HAP-1 (cell line): ENCODE data around the gene FXR2.
A peak's percentile ranks its signal among the peaks of the same experiment; 100 is the strongest.

Source experiments
- DNase-seq, 2 experiments: peaks; one replicate each; pipeline ENCODE4 v3.0.0-alpha.2; 2016 to 2020; ENCODE audit warnings: low spot score in 2 of 2
- H3K27me3 ChIP-seq: fragments of 250-450 bp; sonication (Bioruptor Pico); 2 replicates; pipeline ENCODE4 v1.5.1; 2020; ENCODE audit warnings: low read depth, mild to moderate bottlenecking, moderate library complexity
- H3K36me3 ChIP-seq: fragments of 250-450 bp; sonication (Bioruptor Pico); replicated peaks from 2 replicates; pipeline ENCODE4 v1.5.1; 2020; ENCODE audit warnings: mild to moderate bottlenecking
- H3K4me1 ChIP-seq: fragments of 250-450 bp; sonication (Bioruptor Pico); 2 replicates; pipeline ENCODE4 v1.5.1; 2020; ENCODE audit warnings: mild to moderate bottlenecking
- H3K4me3 ChIP-seq: fragments of 250-450 bp; sonication (Bioruptor Pico); 2 replicates; pipeline ENCODE4 v1.5.1; 2020; ENCODE audit warnings: mild to moderate bottlenecking, moderate library complexity
- H3K9me3 ChIP-seq: fragments of 250-450 bp; sonication (Bioruptor Pico); 2 replicates; pipeline ENCODE4 v1.5.1; 2020; ENCODE audit warnings: mild to moderate bottlenecking, moderate library complexity
- in situ Hi-C: fragments of 300-500 bp; cut with MboI; formaldehyde crosslinking; loops from 3 replicates; pipeline ENCODE4 v1.14.3; 2020; ENCODE audit warnings: low sequenced_read_pairs, inconsistent platforms, mixed read lengths

Gene FXR2

GRCh38 chr17:7577327-7578199 lies 37.1 kb downstream of the FXR2 start:
- Histone ChIP-seq H3K4me1 (peaks cover 19% of the 10 kb centered on the region), H3K4me3 (no peak overlapping the region), H3K27me3 (no peaks in the 10 kb centered on the region), H3K9me3 (no peaks in the 10 kb centered on the region), H3K36me3 (peaks cover 66% of the 10 kb centered on the region)
- DNase-seq: no peak
- in situ Hi-C loops: no loop called here

- Histone ChIP-seq H3K4me3 (no peak overlapping the region), H3K27me3 (no peaks in the 10 kb centered on the region), H3K9me3 (no peaks in the 10 kb centered on the region), H3K4me1 (peaks cover 12% of the 10 kb centered on the region), H3K36me3 (peaks cover 66% of the 10 kb centered on the region)
- DNase-seq: no peak
- in situ Hi-C loops: no loop called here
These were observed 38.2 kb downstream of the FXR2 start for GRCh38 chr17:7576432-7576937.

- Histone ChIP-seq H3K36me3 (peaks cover 70% of the 10 kb centered on the region), H3K4me1 (peaks cover 12% of the 10 kb centered on the region), H3K4me3 (no peak overlapping the region), H3K27me3 (no peaks in the 10 kb centered on the region), H3K9me3 (no peaks in the 10 kb centered on the region)
- DNase-seq: no peak
- in situ Hi-C loops: no loop called here
These were observed 38.7 kb downstream of the FXR2 start for GRCh38 chr17:7575959-7576358.

GRCh38 chr17:7575481-7575883 lies 39.2 kb downstream of the FXR2 start:
- in situ Hi-C loops: no loop called here

GRCh38 chr17:7574176-7574953 lies 40.3 kb downstream of the FXR2 start:
- H3K9me3 ChIP-seq: no peaks in the 10 kb centered on the region
- peaks cover 86% of the 10 kb centered on the region for H3K36me3 ChIP-seq
- H3K27me3 ChIP-seq: no peaks in the 10 kb centered on the region
- no peak for DNase-seq
- peaks cover 12% of the 10 kb centered on the region for H3K4me1 ChIP-seq
- H3K4me3 ChIP-seq: peak overlapping the region; percentile 99
- in situ Hi-C loops: no loop called here

More at GRCh38 chr17:7575481-7575883, 39.2 kb downstream of the FXR2 start:
- no peaks in the 10 kb centered on the region for H3K9me3 ChIP-seq
- H3K4me3 ChIP-seq: peak overlapping the region; percentile 99; the same call in 1 of the 2 replicates
- DNase-seq: no peak
- peaks cover 12% of the 10 kb centered on the region for H3K4me1 ChIP-seq
- H3K27me3 ChIP-seq: no peaks in the 10 kb centered on the region
- peaks cover 75% of the 10 kb centered on the region for H3K36me3 ChIP-seq

- peak; percentile 74 to 90 for DNase-seq
- in situ Hi-C loops: no loop called here
- peaks cover 12% of the 10 kb centered on the region for H3K4me1 ChIP-seq
- H3K27me3 ChIP-seq: no peaks in the 10 kb centered on the region
- peak overlapping the region; percentile 99 for H3K4me3 ChIP-seq
- no peaks in the 10 kb centered on the region for H3K9me3 ChIP-seq
- H3K36me3 ChIP-seq: peaks cover 82% of the 10 kb centered on the region
These were observed 41.2 kb downstream of the FXR2 start for GRCh38 chr17:7573324-7574080.

GRCh38 chr17:7572588-7573323 lies 41.9 kb downstream of the FXR2 start:
- H3K36me3 ChIP-seq: peaks cover 79% of the 10 kb centered on the region
- in situ Hi-C loops: no loop called here
- H3K4me1 ChIP-seq: peaks cover 12% of the 10 kb centered on the region
- H3K4me3 ChIP-seq: peak overlapping the region; percentile 99
- no peaks in the 10 kb centered on the region for H3K27me3 ChIP-seq
- peak; percentile 98 to 99 for DNase-seq
- H3K9me3 ChIP-seq: no peaks in the 10 kb centered on the region

- in situ Hi-C loops: no loop called here
- H3K36me3 ChIP-seq: peaks cover 79% of the 10 kb centered on the region
- no peaks in the 10 kb centered on the region for H3K9me3 ChIP-seq
- H3K4me1 ChIP-seq: peaks cover 12% of the 10 kb centered on the region
- peak overlapping the region; percentile 99 for H3K4me3 ChIP-seq
- H3K27me3 ChIP-seq: no peaks in the 10 kb centered on the region
- DNase-seq: no peak
These were observed 42.4 kb downstream of the FXR2 start for GRCh38 chr17:7572338-7572587.

- H3K4me3 ChIP-seq: no peak overlapping the region
- H3K27me3 ChIP-seq: no peaks in the 10 kb centered on the region
- in situ Hi-C loops: no loop called here
- peaks cover 12% of the 10 kb centered on the region for H3K4me1 ChIP-seq
- peaks cover 76% of the 10 kb centered on the region for H3K36me3 ChIP-seq
- DNase-seq: no peak
- no peaks in the 10 kb centered on the region for H3K9me3 ChIP-seq
These were observed 44.3 kb downstream of the FXR2 start for GRCh38 chr17:7570351-7570750.

GRCh38 chr17:7569571-7569970 lies 45.1 kb downstream of the FXR2 start:
- Histone ChIP-seq H3K27me3 (no peaks in the 10 kb centered on the region), H3K4me3 (no peak overlapping the region), H3K36me3 (peaks cover 76% of the 10 kb centered on the region), H3K9me3 (no peaks in the 10 kb centered on the region), H3K4me1 (peaks cover 4% of the 10 kb centered on the region)
- in situ Hi-C loops: no loop called here
- no peak for DNase-seq

- peak overlapping the region; percentile 90 for H3K4me3 ChIP-seq
- in situ Hi-C loops: no loop called here
These were observed 51.4 kb downstream of the FXR2 start for GRCh38 chr17:7563115-7563869.

GRCh38 chr17:7562208-7562605 lies 52.5 kb downstream of the FXR2 start:
- Histone ChIP-seq H3K4me1 (peaks cover 11% of the 10 kb centered on the region), H3K27me3 (no peaks in the 10 kb centered on the region), H3K4me3 (peak overlapping the region; percentile 90), H3K36me3 (peaks cover 35% of the 10 kb centered on the region), H3K9me3 (no peaks in the 10 kb centered on the region)
- in situ Hi-C loops: no loop called here
- no peak for DNase-seq

More at GRCh38 chr17:7563115-7563869, 51.4 kb downstream of the FXR2 start:
- peaks cover 11% of the 10 kb centered on the region for H3K4me1 ChIP-seq
- H3K9me3 ChIP-seq: no peaks in the 10 kb centered on the region
- H3K27me3 ChIP-seq: no peaks in the 10 kb centered on the region
- DNase-seq: no peak
- peaks cover 42% of the 10 kb centered on the region for H3K36me3 ChIP-seq
